ENCODE results near the gene DUSP11. TPM values are rescaled to one million over a fixed set of nuclear protein-coding genes. Genes with fewer than 3 reads are reported as not detected.
A peak's percentile ranks its signal among the peaks of the same experiment; 100 is the strongest.
"Not testable (repeated sequence)": the region's sequence is repeated elsewhere in the genome, so short reads cannot be mapped to it uniquely, and the experiment has no call there.

DUSP11 gene
- total RNA-seq (ENCODE audit: insufficient read depth, low replicate concordance) = 41.4 TPM

GRCh38 chr2:73779467-73780236, at the start of gene DUSP11:
Gene DUSP11 (minus strand): TSS chr2:73780103. CDS start chr2:73779974, 129 bp downstream.
- DNase-seq (ENCODE audit: low spot score) = peak; percentile 98

GRCh38 chr2:73828818-73829570, 49.1 kb upstream of the DUSP11 start, which contains the start of gene STAMBP:
Gene STAMBP (plus strand): TSS chr2:73828961. CDS start chr2:73830857, 1,896 bp downstream.
- peak; percentile 99 for DNase-seq (ENCODE audit: low spot score)

- no peak for DNase-seq (ENCODE audit: low spot score)
These were observed 48.5 kb upstream of the DUSP11 start for GRCh38 chr2:73828389-73828817.

DNA sequence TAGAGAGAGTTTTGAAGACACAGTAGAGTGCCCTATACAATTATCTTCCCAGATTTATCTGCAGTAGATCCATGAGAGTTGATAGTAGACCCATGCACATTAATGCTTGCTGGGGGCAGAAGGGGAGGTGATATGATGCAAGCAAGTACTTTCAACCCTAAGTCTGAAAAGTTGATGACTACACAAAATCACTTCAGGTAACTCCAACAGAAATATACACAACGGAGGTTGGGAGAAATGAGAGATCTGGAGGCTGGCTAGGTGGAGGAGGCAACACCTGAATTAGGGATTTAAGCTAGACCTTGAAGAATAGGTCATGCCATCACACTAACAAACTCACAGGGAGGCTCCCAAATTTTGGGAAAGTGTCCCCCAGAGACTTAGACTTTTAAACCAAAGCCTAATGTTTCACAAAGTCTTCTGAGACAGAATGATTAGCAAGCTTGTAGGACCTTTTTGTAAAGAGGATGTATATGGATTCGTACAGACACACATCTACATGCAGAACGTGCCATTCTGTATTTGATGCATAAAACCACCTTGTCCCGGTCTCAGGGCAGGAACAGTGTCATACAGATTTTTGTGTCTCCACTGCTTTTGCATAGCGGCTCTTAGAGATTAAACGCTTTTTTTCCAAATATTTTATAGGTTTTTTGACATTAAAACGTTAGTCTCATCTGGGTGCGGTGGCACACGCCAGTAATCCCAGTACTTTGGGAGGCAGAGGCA, 47.9 kb upstream of the DUSP11 start:
- no peak for DNase-seq (ENCODE audit: low spot score)

- no peak for DNase-seq (ENCODE audit: low spot score)
These were observed 47.1 kb upstream of the DUSP11 start for GRCh38 chr2:73827018-73827417.

GRCh38 chr2:73825408-73825807, 45.5 kb upstream of the DUSP11 start:
- DNase-seq (ENCODE audit: low spot score) = no peak

DNA sequence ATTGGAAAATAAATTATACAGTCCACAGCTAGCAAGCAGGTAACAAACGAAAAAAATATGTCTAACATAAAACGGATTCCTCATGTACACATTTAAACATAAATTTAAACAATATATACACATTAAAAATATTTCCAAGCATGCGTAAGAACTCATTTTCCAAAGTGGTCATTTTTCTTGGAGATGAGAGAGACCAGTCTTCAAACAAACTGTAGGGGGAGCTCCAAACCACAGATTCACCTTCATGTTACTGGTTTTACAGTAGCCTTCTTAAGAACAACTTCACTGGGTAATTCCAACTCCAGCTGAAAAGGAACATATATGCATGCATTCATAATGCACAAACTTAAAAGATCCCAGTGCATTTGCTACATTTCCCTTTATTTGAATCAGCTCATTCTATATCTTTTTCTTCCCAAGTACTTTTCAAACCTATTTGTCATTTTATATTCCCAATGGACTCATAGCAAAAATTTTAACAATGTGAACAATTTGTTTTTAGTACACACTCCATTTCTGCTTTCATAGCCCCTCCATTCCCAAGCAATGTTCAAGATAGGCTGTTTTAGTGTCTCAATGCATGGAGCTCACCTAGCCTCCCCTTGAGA, 44.1 kb upstream of the DUSP11 start:
- peak; percentile 83 for DNase-seq (ENCODE audit: low spot score)

DNA sequence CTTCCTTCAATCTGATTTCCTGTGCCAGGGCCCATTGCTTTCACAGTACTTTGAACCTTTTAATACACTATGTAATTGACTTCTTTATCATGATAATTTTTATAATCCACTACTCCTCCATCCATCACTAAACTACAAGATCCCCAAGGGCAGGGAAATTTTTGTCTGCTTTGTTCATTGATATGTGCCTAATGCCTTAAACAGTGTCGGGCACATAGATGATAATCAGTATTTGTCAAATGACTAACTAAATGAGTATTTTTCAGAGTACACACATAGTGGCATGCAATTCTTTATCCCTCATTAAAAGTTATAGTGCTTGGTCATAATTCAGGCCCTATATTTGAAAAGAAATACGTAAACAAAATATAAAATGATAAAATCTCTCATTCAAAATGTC, 43.5 kb upstream of the DUSP11 start:
- no peak for DNase-seq (ENCODE audit: low spot score)

DNA sequence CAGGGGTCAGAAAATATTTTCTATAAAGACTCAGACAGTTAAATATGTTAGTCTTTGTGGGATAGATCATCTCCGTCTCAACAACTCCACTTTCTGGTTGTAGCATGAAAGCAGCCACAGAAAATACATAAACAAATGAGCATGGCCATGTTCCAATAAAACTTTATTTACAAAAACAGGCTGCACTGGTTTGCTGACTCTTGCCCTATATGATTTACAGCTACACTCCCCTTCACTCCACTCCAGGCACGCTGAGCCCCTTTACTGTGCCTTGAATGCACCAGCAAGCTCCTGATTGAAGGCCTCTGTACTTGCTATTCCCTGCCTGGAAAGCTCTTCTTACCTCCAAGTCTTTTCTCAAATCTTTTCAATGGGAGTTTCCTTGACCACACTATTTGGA, 43.1 kb upstream of the DUSP11 start:
- DNase-seq (ENCODE audit: low spot score) = no peak

- no peak for DNase-seq (ENCODE audit: low spot score)
These were observed 42.4 kb upstream of the DUSP11 start for GRCh38 chr2:73822276-73822675.

GRCh38 chr2:73821669-73822068, 41.8 kb upstream of the DUSP11 start:
- no peak for DNase-seq (ENCODE audit: low spot score)

DNA sequence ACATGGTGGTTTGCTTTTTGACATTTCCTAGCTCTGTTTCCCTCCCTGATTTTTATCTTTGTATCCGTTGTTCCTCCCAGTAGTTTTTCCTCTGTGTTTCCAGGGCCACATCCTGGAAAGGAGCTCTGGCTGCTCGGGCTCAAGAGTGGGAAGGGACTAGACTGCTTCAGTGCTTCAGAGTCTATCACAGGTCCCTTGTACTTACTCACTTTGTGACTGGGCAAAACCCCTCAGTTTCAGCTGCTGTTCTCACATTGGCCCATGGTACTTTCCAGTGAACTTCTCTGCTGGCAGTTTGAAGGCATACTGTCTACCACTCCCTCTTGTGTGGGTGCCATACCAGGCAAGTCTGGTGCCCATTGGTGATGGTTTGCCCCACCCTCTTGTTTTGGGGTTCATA, 41.3 kb upstream of the DUSP11 start:
- DNase-seq (ENCODE audit: low spot score) = no peak

GRCh38 chr2:73818296-73818695, 38.4 kb upstream of the DUSP11 start:
- DNase-seq (ENCODE audit: low spot score) = no peak

DNA sequence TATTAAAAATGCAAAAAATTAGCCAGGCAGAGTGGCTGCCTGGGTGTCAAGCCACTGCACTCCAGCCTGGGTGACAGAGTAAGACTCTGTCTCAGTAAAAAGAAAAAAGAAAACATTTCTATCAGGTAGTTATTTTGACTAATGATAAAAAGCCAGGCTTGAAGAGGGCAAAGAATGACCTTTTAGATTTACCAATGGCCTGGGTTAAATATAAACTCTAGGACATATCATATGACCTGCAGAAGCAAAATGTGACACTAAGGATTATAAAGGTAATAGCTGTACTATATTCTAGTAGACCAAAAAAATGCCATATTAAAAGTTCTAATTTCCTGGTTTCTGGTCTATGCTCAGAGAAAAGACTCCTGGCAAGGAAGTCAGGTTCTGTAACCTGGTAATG, 32.7 kb upstream of the DUSP11 start:
- DNase-seq (ENCODE audit: low spot score) = no peak

DNA sequence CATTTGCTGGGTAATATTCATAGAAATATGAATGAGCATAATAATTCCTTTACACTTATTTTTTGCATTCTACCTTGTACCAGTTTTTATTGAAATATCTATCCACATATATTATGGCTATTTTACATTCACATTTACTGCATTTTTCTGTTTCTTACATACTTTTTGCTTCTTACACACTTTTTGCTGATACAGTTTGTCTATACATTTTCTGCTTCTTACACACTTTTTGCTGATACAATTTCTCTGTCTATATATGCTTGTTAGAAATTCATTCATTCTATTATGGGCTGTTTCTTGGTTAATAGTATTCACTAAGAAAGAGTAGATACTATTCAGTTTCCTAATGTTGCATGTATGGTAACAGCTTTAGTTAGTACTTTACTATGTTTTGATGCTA, 32.0 kb upstream of the DUSP11 start:
- DNase-seq (ENCODE audit: low spot score) = no peak

GRCh38 chr2:73783883-73784282, 4.0 kb upstream of the DUSP11 start, which contains the start of gene C2orf78:
Gene C2orf78 (plus strand): TSS chr2:73784183. CDS start chr2:73784310, 127 bp downstream.
- not testable (repeated sequence) for DNase-seq (ENCODE audit: low spot score)

DNA sequence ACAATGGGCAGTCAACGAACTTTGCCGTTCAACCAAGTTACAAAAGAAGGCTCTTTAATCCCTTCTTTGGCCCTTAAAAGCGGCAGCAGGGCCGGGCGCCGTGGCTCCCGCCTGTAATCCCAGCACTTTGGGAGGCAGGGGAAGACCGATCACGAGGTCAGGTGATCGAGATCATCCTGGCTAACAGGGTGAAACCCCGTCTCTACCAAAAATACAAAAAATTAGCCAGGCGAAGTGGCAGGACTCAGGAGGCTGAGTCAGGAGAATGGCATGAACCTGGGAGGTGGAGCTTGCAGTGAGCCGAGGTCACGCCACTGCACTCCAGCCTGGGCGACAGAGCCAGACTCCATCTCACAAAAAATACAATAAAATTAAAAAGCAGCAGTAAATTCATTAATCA, 3.5 kb upstream of the DUSP11 start:
- DNase-seq (ENCODE audit: low spot score) = not testable (repeated sequence)

DNA sequence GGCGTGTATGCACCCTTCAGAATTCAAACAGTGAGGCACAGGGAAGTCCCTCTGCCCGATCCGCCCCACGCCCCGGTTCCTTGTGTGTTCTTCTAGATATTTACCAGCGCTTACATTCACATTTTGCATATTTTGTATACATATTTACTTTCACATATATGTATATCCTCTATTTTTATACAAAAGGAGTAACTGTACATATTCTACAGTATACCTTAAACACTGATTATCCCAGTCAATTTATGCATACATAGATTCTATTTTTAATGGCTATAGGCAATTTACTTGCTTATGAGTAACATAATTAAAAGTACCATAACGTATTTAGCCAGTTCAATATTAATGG, 307 bp upstream of the DUSP11 start:
- no peak for DNase-seq (ENCODE audit: low spot score)

- not testable (repeated sequence) for DNase-seq (ENCODE audit: low spot score)
These were observed 936 bp downstream of the DUSP11 start for GRCh38 chr2:73778867-73779466.

- peak; percentile 41 for DNase-seq (ENCODE audit: low spot score)
These were observed 2.9 kb downstream of the DUSP11 start for GRCh38 chr2:73776869-73777519.

DNA sequence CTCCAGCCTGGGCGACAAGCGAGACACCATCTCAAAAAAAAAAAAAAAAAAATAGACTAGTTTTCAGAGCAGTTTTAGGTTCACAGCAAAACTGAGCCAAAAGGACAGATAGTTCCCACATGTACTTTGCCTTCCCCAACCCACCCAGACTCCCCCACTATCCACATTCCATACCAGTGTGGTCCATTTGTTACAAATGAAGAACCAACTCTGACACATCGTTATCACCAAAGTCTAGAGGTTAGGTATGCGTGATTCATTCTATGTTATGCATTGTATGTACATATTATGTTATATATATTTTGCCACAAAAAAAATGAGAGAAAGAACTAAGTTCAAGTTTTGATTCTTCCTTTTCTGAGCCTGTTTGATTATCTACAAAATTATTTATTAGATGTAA, 3.5 kb downstream of the DUSP11 start:
- no peak for DNase-seq (ENCODE audit: low spot score)

Measured in umbilical cord (tissue), 2 donors.